CD8-positive, alpha-beta memory T cell (primary cell): ENCODE results near the gene NISCH. TPM values are rescaled to one million over a fixed set of nuclear protein-coding genes. Genes with fewer than 3 reads are reported as not detected.

Experiments used
- CTCF ChIA-PET: fragments of 350-600 bp; sonication (Branson Sonifier 250); formaldehyde crosslinking; loops from one replicate; lab custom pipeline; 2021; ENCODE audit warnings: antibody characterized with exemption; lab: Charles Lee
- POLR2A ChIA-PET: fragments of 350-600 bp; sonication (Branson Sonifier 250); formaldehyde crosslinking; loops from one replicate; lab custom pipeline; 2021; ENCODE audit warnings: antibody characterized with exemption; lab: Charles Lee
- DNase-seq, 5 donors: peaks; one replicate each; pipeline versions ENCODE4 v3.0.0 to v3.0.0-alpha.2; 2020 to 2022; ENCODE audit warnings: mixed read lengths in 1 of 5
- H3K27ac ChIP-seq: one replicate; pipeline ENCODE4 v1.7.0; 2013; ENCODE audit warnings: low read depth, mild to moderate bottlenecking, low read length, moderate library complexity
- H3K27me3 ChIP-seq: 2 replicates; pipeline ENCODE4 v1.7.0; 2013; ENCODE audit warnings: low read length, mild to moderate bottlenecking; ENCODE audit not compliant: insufficient read depth, poor library complexity, severe bottlenecking
- H3K36me3 ChIP-seq: 2 replicates; pipeline ENCODE4 v1.7.0; 2013; ENCODE audit warnings: mild to moderate bottlenecking, low read length, moderate library complexity; ENCODE audit not compliant: insufficient read depth
- H3K4me1 ChIP-seq: 2 replicates; pipeline ENCODE4 v1.7.0; 2013; ENCODE audit warnings: mild to moderate bottlenecking, low read length, moderate library complexity; ENCODE audit not compliant: insufficient read depth
- H3K4me3 ChIP-seq: 2 replicates; pipeline ENCODE4 v1.7.0; 2013; ENCODE audit warnings: mild to moderate bottlenecking, low read length
- H3K9me3 ChIP-seq: 2 replicates; pipeline ENCODE4 v1.7.0; 2013; ENCODE audit warnings: mild to moderate bottlenecking, low read length
- H3K27ac Mint-ChIP-seq, 8 donors: one replicate each; pipeline ENCODE4 v1.8.0; 2020 to 2021; ENCODE audit warnings: mixed read lengths in 8 of 8, mild to moderate bottlenecking in 6 of 8, inconsistent platforms in 3 of 8, moderate library complexity in 3 of 8
- H3K27me3 Mint-ChIP-seq, 2 donors: one replicate each; pipeline ENCODE4 v1.8.0; 2020 to 2021; ENCODE audit warnings: mixed read lengths in 2 of 2, mild to moderate bottlenecking in 1 of 2, moderate library complexity in 1 of 2
- H3K36me3 Mint-ChIP-seq, 3 donors: one replicate each; pipeline ENCODE4 v1.8.0; 2020 to 2021; ENCODE audit warnings: mixed read lengths in 3 of 3, inconsistent platforms in 1 of 3, mild to moderate bottlenecking in 1 of 3
- H3K4me1 Mint-ChIP-seq, 3 donors: one replicate each; pipeline ENCODE4 v1.8.0; 2020 to 2021; ENCODE audit warnings: mixed read lengths in 3 of 3, inconsistent platforms in 1 of 3, mild to moderate bottlenecking in 1 of 3
- H3K4me3 Mint-ChIP-seq, 7 donors: one replicate each; pipeline ENCODE4 v1.8.0; 2020 to 2021; ENCODE audit warnings: mixed read lengths in 7 of 7, mild to moderate bottlenecking in 6 of 7, moderate library complexity in 4 of 7, inconsistent platforms in 2 of 7
- H3K9me3 Mint-ChIP-seq, 5 donors: one replicate each; pipeline ENCODE4 v1.8.0; 2020 to 2022; ENCODE audit warnings: mixed read lengths in 5 of 5, mild to moderate bottlenecking in 3 of 5, moderate library complexity in 2 of 5, inconsistent platforms in 1 of 5
- polyA plus RNA-seq: library from polyadenylated mRNA; unstranded; fragments of 300-500 nt; fragmentation: Illumina TruSeq; gene quantifications from one replicate; pipeline ENCODE4 v1.2.3, GENCODE V29; 2021
- total RNA-seq, 2 experiments: library from RNA; stranded (reverse); gene quantifications; one replicate each; pipeline ENCODE4 v1.2.3, GENCODE V29; 2021

NISCH gene
- total and polyA plus RNA-seq, 3 experiments from 2014 or later: 31.6 to 66.2 (median 65.7) TPM

DNA sequence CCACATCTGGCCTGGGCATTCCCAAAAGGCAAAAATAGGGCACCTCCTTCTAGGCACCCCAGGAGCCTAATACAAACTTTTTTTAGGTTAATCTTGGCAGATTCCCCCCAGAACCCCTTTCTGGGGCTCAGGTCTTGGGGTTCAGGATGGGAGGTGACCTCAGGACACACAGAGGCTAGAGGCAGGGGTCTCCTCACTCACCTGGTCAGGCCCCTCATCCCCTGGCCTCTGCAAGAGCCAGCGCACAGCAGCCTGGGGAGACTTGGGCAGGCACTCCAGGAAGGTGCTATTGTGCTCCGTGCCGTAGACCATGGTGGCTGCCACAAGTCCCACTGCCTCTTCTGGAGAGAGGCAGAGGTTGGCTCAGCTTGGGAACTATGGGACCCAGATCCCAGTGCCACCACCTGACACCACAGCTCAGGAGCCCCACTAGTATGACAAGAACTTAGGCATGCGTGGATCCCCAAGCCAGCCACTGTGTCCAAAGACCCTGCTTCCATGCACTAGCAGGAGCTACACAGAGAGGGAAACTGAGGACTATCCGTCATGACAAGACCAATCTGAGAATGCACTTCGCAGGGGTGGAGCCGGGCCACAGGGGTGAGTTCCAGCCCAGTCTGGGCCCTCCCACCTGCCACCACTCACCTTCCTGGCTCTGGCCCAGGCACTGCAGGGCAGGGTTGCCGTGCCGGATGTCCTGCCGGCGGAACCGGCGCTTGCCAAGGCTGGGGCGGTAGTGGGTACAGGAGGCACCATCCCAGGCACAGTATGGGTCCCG, 17.9 kb upstream of the NISCH start:
- no peaks in the 10 kb centered on the region for H3K36me3 ChIP-seq
- H3K27ac Mint-ChIP-seq: no peak overlapping the region
- H3K9me3 Mint-ChIP-seq: no peaks in the 10 kb centered on the region
- H3K27ac ChIP-seq: no peak overlapping the region
- no peak overlapping the region for H3K4me3 Mint-ChIP-seq
- DNase-seq: no peak
- H3K4me1 ChIP-seq: no peaks in the 10 kb centered on the region
- H3K4me3 ChIP-seq: no peak overlapping the region
- no peaks in the 10 kb centered on the region for H3K27me3 ChIP-seq
- POLR2A ChIA-PET: no interaction called here
- no peaks in the 10 kb centered on the region for H3K9me3 ChIP-seq
- CTCF ChIA-PET: no interaction called here
- H3K36me3 Mint-ChIP-seq: no peaks in the 10 kb centered on the region
- no peaks in the 10 kb centered on the region for H3K27me3 Mint-ChIP-seq
- peaks cover 3 to 9% (median 5%) of the 10 kb centered on the region in 3 donors for H3K4me1 Mint-ChIP-seq

DNA sequence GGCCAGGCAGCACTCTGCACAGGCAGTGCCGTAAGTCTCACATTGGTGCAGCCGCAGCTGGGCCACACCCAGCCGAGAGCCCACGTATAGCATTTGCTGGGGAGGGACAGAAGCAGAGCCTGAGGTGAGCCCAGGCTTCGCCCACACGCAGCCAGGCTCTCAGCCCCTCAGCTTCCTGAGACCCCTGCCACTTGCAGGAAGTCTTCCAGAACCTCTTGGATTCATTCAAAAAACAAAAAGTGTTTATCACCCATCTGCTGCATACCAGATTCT, 17.4 kb upstream of the NISCH start:
- no peaks in the 10 kb centered on the region for H3K4me1 ChIP-seq

DNA sequence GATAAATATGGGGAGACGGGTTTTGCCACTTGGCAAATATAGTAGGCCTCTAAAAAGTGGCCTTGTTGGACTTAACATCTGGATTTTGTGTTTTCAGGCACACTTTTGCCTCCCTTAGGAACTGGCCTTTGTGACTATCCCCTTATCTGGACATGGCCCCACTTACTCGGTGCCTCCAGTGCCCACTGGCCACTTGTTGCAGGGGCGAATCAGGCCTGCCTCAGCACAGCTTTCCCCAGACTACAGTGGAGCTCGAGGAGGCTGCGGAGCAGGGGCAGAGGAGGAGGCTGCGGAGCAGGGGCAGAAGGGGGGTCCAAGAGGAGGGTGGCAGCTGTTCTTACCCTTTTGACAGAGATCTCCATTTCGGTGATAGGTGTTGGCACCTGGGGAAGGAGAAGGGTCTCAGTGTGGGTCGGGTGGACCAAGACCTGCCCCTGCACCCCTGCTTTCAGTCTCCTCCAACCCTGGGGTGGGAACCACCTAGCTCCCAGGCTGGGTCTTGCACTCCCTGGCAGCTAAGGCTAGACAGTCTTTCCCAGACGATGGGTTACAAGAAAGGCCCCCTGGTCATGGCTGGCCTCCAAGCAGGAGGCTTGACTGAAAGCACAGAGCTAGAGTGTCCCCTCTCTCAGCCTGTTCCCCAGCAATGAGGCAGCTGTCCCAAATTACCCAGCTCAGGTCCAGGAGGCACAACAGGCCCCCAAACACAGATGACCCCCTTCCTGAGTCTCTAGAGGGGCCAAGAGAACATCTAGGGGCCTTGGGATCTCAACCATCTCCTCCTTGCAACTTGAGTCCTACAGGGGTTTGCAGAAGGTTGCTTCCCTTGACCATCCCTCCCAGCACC, 16.6 kb upstream of the NISCH start:
- Mint-ChIP-seq H3K27ac (peak overlapping the region in 1 of 8 donors; percentile 43), H3K4me3 (no peak overlapping the region), H3K36me3 (no peaks in the 10 kb centered on the region), H3K9me3 (no peaks in the 10 kb centered on the region), H3K4me1 (peaks cover 0 to 2% (median 0%) of the 10 kb centered on the region in 3 donors), H3K27me3 (peaks cover 0 to 1% of the 10 kb centered on the region in 2 donors)
- POLR2A ChIA-PET: no interaction called here
- Histone ChIP-seq H3K4me1 (no peaks in the 10 kb centered on the region), H3K9me3 (no peaks in the 10 kb centered on the region), H3K27ac (no peak overlapping the region), H3K27me3 (no peaks in the 10 kb centered on the region), H3K36me3 (no peaks in the 10 kb centered on the region), H3K4me3 (no peak overlapping the region)
- DNase-seq: no peak
- CTCF ChIA-PET: no interaction called here

More for the DNA sequence above, 17.4 kb upstream of the NISCH start:
- no peak for DNase-seq
- peaks cover 2 to 7% (median 3%) of the 10 kb centered on the region in 3 donors for H3K4me1 Mint-ChIP-seq
- H3K36me3 Mint-ChIP-seq: no peaks in the 10 kb centered on the region
- H3K4me3 Mint-ChIP-seq: no peak overlapping the region
- no peak overlapping the region for H3K4me3 ChIP-seq
- no peaks in the 10 kb centered on the region for H3K9me3 ChIP-seq
- no peaks in the 10 kb centered on the region for H3K36me3 ChIP-seq
- H3K27ac Mint-ChIP-seq: no peak overlapping the region
- H3K9me3 Mint-ChIP-seq: no peaks in the 10 kb centered on the region
- CTCF ChIA-PET: no interaction called here
- H3K27ac ChIP-seq: no peak overlapping the region
- H3K27me3 Mint-ChIP-seq: no peaks in the 10 kb centered on the region
- POLR2A ChIA-PET: no interaction called here
- H3K27me3 ChIP-seq: no peaks in the 10 kb centered on the region

DNA sequence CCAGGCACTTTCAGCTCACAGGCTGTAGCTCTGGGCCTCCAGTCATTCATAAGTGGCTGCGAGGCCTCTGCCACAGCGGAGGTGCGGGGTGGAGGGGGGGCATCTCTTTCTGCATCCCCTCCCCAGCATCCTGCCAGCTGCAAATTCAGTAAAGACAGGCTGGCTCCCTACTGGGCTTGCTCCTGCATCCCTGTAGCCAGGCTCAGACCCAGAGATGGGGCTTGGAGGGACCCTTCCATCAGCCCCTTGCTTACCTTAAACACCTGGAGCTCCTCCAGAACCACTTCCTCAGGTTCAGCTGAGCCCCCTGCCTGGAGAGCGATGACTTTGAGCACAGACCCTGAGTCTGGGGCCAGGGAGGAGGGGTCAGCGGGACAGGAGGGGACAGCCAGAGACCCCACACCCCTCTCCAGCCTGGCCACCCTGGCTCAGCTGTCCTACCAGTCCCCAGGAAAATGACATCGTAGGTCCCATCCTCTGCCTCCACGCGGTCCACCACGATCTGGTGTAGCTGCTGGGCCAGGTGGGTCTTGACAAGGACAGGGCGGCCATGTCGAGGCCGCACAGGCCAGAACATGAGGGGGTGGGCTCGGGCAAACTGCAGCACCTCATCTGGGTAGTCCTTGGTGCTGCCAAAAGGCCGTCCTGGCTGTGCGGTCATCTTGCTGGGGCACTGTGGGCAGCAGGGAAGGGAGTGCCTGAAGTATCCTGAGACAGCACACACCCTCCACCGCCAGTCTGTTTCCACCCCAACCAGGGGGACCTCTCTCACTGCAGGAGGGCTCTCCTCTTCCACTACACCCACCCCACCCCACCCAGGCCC, 15.8 kb upstream of the NISCH start:
- H3K9me3 ChIP-seq: no peaks in the 10 kb centered on the region
- CTCF ChIA-PET: no interaction called here
- POLR2A ChIA-PET: no interaction called here
- Mint-ChIP-seq H3K4me1 (no peaks in the 10 kb centered on the region), H3K9me3 (no peaks in the 10 kb centered on the region), H3K27me3 (peaks cover 0 to 1% of the 10 kb centered on the region in 2 donors), H3K27ac (no peak overlapping the region), H3K36me3 (no peaks in the 10 kb centered on the region), H3K4me3 (no peak overlapping the region)
- no peaks in the 10 kb centered on the region for H3K27me3 ChIP-seq
- no peak for DNase-seq
- H3K27ac ChIP-seq: no peak overlapping the region
- peaks cover 3% of the 10 kb centered on the region for H3K4me1 ChIP-seq
- H3K36me3 ChIP-seq: no peaks in the 10 kb centered on the region
- no peak overlapping the region for H3K4me3 ChIP-seq

DNA sequence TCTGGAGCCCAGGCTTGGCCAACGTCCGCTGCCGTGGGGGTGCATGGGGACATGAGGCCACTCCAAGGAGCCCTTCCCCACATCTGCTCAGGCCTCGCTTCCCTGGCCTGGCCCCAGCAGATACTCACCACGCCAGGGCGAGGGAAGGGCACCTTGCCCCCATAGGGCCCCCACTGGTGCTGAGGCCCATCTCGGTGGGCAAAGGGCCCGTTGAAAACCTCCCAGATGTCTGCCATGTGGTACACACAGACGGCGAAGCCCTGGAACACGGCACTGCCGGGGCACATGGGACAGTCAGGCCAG, 15.2 kb upstream of the NISCH start:
- Histone ChIP-seq H3K27ac (no peak overlapping the region), H3K9me3 (no peaks in the 10 kb centered on the region), H3K36me3 (no peaks in the 10 kb centered on the region), H3K27me3 (no peaks in the 10 kb centered on the region), H3K4me3 (no peak overlapping the region), H3K4me1 (peaks cover 5% of the 10 kb centered on the region)
- H3K36me3 Mint-ChIP-seq: no peaks in the 10 kb centered on the region
- H3K27ac Mint-ChIP-seq: no peak overlapping the region
- H3K4me1 Mint-ChIP-seq: peaks cover 2 to 3% (median 3%) of the 10 kb centered on the region in 3 donors
- DNase-seq: no peak
- ChIA-PET POLR2A (no interaction called here), CTCF (no interaction called here)
- H3K27me3 Mint-ChIP-seq: peaks cover 0 to 1% of the 10 kb centered on the region in 2 donors
- no peak overlapping the region for H3K4me3 Mint-ChIP-seq
- no peaks in the 10 kb centered on the region for H3K9me3 Mint-ChIP-seq

DNA sequence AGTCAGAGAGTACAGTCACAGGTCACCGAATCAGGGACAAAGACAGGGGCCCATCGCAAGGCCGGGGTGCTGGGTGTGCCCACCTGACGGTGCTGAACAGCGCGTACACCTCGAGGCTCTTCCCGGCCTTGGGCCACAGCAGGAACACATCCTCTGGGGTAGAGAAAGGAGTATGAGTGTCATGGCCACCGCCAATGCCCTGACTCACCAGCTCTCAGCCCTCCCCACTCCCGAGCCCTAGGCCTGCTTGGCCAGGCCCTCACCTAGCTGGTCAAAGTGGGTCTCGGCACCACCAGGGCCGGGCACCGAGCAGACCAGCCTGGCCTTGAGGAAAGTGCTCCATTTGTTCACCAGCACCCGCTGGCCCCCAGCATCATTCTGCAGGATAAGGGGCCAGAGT, 14.7 kb upstream of the NISCH start:
- DNase-seq: no peak
- H3K9me3 Mint-ChIP-seq: no peaks in the 10 kb centered on the region
- H3K36me3 Mint-ChIP-seq: no peaks in the 10 kb centered on the region
- peaks cover 0 to 1% of the 10 kb centered on the region in 2 donors for H3K27me3 Mint-ChIP-seq
- H3K9me3 ChIP-seq: no peaks in the 10 kb centered on the region
- no peaks in the 10 kb centered on the region for H3K36me3 ChIP-seq
- ChIA-PET CTCF (no interaction called here), POLR2A (no interaction called here)
- no peak overlapping the region for H3K4me3 Mint-ChIP-seq
- no peaks in the 10 kb centered on the region for H3K27me3 ChIP-seq
- H3K27ac ChIP-seq: no peak overlapping the region
- H3K27ac Mint-ChIP-seq: no peak overlapping the region
- peaks cover 5% of the 10 kb centered on the region for H3K4me1 ChIP-seq
- peaks cover 2 to 5% (median 3%) of the 10 kb centered on the region in 3 donors for H3K4me1 Mint-ChIP-seq
- no peak overlapping the region for H3K4me3 ChIP-seq

DNA sequence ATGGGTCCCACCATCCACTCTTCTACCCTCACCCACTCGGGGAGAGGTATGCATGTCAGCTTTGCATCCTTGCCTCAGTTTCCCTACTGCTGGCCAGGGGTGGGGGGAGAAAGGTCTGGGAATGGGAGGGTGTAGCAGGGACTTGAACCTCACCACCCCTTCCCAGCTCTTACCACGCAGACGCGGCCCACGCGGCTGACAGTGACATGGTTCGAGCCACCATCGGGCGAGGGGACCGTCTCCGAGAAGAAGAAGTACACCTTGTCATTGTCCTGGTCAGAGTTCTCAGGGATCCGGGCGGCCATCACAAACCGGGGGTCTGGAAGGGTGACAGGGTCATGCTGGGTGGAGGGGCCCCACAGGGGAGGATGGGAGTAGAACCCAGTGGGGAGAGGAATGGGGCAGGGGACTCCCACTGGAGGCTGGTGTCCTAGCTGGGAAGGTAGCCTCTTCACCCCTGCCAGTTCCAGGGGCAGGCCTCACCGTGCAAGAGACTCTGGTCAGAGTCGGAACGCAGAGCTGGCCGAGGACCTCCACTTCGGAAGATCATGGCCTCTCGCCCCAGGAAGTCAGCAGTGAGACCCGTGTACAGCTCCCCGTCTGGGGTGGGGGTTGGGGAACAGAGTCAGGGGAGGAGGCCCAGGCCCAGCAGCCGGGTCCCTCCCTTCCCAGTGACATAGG, 14.2 kb upstream of the NISCH start:
- POLR2A ChIA-PET: no interaction called here
- H3K4me1 ChIP-seq: peaks cover 5% of the 10 kb centered on the region
- CTCF ChIA-PET: no interaction called here
- no peak overlapping the region for H3K27ac Mint-ChIP-seq
- H3K36me3 Mint-ChIP-seq: no peaks in the 10 kb centered on the region
- no peaks in the 10 kb centered on the region for H3K9me3 Mint-ChIP-seq
- H3K4me3 ChIP-seq: no peak overlapping the region
- H3K27me3 ChIP-seq: no peaks in the 10 kb centered on the region
- no peak overlapping the region for H3K4me3 Mint-ChIP-seq
- DNase-seq: no peak
- no peaks in the 10 kb centered on the region for H3K9me3 ChIP-seq
- H3K27ac ChIP-seq: no peak overlapping the region
- H3K4me1 Mint-ChIP-seq: peaks cover 2 to 5% (median 3%) of the 10 kb centered on the region in 3 donors
- H3K36me3 ChIP-seq: no peaks in the 10 kb centered on the region
- peaks cover 0 to 1% of the 10 kb centered on the region in 2 donors for H3K27me3 Mint-ChIP-seq
